NCI-H345 treated with DMSO at 0.1 percent for 48 hours (cell line): ENCODE results near the gene HS6ST3.

ENCODE experiments used
- DNase-seq: peaks from one replicate; lab custom pipeline; 2025; ENCODE audit not compliant: unreplicated experiment; lab: John Stamatoyannopoulos, UW

HS6ST3 gene

DNA sequence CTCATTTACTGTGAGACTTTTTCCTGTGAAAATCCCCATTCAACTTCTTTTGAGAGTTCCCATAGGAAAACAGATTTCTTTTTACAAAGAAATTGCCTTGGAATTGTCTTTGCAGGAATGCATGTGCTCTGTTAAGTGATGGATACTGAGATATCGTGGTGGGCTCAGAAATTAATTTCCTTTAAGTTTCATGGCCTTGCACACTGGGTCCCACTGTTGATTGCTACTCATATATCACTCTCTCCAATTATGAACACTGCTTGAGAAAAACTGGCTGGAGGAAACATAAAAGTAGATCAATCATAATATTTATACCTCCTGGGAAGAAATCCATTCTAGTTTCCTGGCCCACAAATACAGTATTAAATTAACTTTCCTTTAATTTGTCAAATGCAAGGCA, 773.1 kb downstream of the HS6ST3 start:
- DNase-seq, result no peak

DNA sequence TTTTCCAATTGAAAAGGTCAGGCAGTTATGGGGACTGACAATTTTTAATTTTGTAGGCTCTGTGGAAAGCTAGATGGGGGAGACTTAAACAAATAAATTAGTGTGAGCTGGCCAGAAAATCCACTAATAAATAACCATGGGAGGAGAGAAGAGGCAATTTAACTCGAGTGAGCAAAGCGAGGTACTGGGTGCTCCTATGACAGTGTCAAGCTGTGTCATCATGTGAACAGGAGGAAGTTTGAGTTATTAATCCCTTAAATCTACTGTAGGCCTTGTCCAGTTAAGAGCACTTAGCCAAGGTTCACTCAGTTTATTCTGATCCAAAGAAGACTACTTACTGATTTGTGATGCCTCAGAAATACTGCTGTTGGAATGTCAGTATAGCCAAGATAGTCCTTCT, 781.6 kb downstream of the HS6ST3 start:
- DNase-seq, result no peak

DNA sequence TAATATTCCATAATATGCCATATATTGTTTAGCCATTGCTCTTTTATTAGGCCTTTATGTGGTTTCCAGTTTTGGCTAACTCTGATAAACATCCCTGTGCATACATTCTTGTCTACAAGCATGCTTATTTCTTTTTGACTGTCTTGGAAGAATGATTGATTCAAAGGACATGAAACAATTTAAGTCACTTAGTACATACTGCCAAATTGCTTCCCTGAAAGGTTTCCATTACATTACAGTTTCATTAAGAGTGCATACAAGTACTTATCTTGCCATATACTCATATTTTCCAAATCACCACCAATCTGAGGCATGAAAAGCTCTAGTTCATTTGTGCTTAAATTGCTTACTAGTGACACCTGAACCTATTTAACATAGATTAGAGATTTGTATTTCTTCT, 790.5 kb downstream of the HS6ST3 start:
- no peak for DNase-seq
